GM04504 (cell line): ENCODE data around the gene RHOT2.

ENCODE experiments used
- DNase-seq: peaks from one replicate; pipeline ENCODE4 v3.0.0-alpha.2; 2012; ENCODE audit warnings: low read depth

RHOT2 gene

DNA sequence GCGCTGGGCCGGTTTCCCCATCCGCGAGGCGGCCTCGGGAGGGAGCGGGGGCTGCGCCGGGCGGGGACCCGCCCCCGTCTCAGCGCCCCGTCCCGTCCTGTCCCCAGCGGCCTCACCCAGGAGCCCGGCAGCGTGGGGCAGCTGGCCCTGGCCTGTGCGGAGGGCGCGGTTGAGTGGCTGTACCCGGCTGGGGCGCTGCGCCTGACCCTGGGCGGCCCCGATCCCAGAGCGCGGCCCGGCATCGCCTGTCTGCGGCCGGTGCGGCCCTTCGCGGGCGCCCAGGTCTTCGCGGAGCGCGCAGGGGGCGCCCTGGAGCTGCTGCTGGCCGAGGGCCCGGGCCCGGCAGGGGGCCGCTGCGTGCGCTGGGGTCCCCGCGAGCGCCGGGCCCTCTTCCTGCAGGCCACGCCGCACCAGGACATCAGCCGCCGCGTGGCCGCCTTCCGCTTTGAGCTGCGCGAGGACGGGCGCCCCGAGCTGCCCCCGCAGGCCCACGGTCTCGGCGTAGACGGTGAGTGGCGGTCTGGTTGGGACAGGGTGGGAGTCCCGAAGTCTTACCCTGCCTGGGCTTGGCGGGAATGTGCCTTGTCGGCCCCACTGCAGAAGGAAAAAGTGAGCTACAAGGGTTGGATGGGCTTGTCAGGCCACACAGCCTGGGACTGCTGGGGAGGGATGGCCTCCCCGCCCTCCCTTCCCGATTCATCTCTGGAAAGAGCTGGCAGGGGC is 47.7 kb downstream of the RHOT2 start:
- no peak for DNase-seq

DNA sequence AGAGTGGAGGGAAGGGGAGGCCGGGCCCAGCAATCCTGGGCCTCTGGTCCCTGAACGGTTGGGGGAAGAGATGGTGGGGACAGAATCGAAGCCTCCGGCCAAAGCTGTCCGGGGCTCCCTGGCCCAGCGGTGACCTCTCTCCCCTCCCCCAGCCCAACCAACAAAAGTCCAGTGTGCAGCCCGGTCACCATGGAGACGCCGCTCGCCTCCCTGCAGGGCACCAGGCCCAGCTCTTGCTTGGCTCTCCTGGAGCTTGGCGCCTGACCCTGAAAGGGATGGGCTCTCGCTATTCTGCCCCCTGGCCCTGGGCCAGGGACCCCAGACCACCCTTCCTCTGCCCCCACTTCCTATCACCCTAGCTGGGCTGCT is 48.3 kb downstream of the RHOT2 start:
- DNase-seq: no peak

- no peak for DNase-seq
Observed at GRCh38 chr16:716768-717325, 48.9 kb downstream of the RHOT2 start.

GRCh38 chr16:717450-718245 is 49.7 kb downstream of the RHOT2 start:
- no peak for DNase-seq

- no peak for DNase-seq
Observed at GRCh38 chr16:718389-718788, 50.5 kb downstream of the RHOT2 start.

DNA sequence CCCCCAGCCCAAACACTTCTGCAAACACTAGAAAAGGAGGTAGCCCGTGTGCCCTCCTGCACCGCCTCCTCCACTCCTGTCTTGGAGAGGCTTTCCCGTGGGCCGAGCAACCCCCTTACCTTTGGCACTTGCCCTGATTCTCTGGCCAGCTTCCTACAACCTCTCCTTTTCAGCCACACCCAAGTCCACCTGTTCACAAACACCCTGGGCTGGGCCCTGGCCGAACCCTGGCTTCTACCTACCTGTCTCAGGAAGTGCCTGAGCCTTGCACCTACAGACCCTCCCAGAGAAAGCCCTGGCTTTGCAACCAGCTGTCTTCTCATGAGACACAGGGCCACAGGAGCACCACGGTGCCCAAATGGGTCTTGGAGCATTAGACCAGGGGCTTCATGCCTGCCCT is 51.0 kb downstream of the RHOT2 start:
- DNase-seq: no peak

DNA sequence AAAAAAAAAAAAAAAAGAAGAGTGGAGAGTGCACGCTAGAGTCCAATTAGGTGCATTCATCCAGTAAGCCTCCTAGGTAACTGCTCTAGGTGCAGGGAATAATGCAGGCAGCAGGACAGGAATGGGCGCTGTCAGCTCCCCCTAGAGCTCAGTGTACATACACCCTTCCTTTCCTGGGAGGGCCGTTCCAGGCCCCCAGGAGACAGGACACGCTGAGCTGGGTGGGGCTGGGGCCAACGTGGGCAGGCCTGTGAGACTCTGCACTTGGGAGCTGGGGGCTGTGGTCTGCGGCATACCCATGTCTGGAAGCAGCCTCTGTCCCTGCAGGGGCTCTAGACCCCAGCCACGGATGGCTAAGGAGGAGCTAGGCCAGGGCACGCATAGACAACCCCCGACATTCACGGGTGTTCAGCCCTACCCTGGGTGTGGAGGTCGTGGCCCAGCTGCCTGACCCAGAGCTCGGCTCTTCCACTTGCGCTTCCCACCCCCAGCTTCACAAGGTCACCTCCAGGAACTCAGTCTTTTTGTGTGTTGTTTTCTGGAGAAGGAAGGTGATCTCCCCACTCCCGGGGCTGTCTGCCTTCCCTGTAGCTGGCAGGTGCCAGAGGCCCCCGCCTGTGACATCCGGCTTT is 52.0 kb downstream of the RHOT2 start:
- no peak for DNase-seq

GRCh38 chr16:720447-720989 is 52.6 kb downstream of the RHOT2 start:
- DNase-seq: no peak

DNA sequence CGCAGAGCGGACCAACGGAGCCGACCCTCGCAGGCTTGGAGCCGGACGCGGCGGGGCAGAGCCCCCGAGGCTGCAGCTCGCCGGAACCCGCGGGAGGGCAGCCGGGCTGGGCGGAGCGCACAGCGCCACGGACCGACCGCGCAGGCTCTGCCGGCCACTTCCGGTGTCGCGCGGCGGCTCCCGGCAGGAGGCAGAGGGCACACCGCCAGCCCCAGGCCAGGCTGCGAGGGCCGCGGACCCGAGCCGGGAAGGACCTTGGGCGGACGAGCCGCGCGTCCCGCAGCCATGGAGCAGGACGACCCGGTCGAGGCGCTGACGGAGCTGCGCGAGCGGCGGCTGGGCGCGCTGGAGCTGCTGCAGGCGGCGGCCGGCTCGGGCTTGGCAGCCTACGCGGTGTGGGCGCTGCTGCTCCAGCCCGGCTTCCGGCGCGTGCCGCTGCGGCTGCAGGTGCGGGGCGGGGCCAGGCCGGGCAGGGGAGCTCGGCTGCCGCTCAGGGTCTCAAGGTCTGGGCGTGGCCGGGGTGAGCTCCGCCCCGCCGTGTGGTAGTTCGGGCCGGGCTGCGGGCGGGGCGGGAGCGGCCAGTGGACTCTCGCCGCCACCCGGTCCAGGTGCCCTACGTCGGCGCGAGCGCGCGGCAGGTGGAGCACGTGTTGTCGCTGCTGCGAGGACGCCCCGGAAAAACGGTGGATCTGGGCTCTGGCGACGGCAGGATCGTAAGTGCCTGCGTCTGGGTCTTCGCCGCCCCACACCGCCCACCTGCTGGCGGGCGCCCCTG is 53.2 kb downstream of the RHOT2 start, which contains the start of gene ANTKMT:
TSS of gene ANTKMT (plus strand) at position 157 of the 775 bp plus-strand sequence. CDS start at position 286, 129 bp downstream.
- no peak for DNase-seq

DNA sequence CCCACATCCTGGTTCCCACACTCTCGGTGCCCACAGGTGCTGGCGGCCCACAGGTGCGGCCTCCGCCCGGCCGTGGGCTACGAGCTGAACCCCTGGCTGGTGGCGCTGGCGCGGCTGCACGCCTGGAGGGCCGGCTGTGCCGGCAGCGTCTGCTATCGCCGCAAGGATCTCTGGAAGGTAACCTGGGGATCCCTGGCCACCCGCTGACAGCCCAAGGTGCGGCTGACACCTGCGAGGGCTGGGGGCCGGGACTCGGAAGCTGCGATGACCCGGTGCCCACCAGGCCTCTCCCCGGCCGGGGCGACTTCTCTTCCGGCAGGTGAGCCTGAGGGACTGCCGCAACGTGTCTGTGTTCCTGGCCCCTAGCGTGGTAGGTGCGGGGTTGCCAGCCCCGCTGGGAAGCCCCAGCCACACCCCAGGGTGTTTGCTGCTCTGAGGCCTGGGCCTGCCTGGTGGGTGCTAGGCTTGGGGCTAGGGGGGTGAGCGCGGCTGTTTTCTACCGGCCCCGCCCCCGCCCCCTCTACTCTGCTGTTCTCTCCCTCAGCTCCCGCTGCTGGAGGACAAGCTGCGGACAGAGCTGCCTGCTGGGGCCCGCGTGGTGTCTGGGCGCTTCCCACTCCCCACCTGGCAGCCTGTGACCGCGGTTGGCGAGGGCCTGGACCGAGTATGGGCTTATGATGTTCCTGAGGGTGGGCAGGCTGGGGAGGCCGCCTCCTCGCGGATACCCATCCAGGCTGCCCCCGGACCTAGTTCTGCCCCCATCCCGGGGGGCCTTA is 54.0 kb downstream of the RHOT2 start:
- no peak for DNase-seq

- DNase-seq: no peak
Observed at GRCh38 chr16:722835-723633, 55.1 kb downstream of the RHOT2 start.

DNA sequence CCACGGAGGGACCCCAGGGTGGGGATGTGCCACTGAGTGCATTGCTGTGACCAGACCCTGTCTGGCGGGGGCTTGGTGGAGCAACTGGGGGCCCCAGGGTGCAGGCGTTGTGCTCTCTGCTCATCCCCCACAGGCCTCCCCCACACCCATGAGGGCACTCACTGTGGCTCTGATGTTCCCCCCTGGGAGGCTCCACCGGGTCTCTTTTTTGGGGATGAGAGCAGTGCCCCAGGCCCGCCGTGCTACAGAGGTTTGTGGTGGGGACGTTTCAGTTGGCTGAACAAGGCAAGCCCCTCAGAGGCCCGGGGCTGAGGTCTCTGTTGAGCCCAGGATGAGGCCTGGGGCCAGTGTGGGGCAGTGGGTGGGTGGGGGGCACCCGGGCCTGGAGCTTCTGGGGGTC is 55.8 kb downstream of the RHOT2 start:
- DNase-seq: no peak
